Uterus (tissue), 4 donors: ENCODE results near the gene SYN1. TPM values are rescaled to one million over a fixed set of nuclear protein-coding genes. Genes with fewer than 3 reads are reported as not detected.
A peak's percentile ranks its signal among the peaks of the same experiment; 100 is the strongest.

ENCODE experiments used
- DNase-seq, 2 donors: peaks; one replicate each; pipeline ENCODE4 v3.0.0-alpha.2; 2019 to 2020
- H3K27ac ChIP-seq, 2 donors: fragments of 200-600 bp; sonication (generic); 1 replicate in 1 of 2; 2 replicates in 1 of 2; pipeline ENCODE4 v1.5.1; 2016 to 2018
- H3K27me3 ChIP-seq, 2 donors: fragments of 200-600 bp; sonication (generic); one replicate each; pipeline ENCODE4 v1.5.1; 2018 to 2019; ENCODE audit warnings: control low read depth in 1 of 2
- H3K36me3 ChIP-seq, 2 donors: fragments of 200-600 bp; sonication (generic); one replicate each; pipeline ENCODE4 v1.5.1; 2019; ENCODE audit warnings: control low read depth in 1 of 2
- H3K4me1 ChIP-seq, 2 donors: fragments of 200-600 bp; sonication (generic); one replicate each; pipeline ENCODE4 v1.5.1; 2018 to 2019; ENCODE audit warnings: control low read depth in 1 of 2
- H3K4me3 ChIP-seq, 2 donors: fragments of 200-600 bp; sonication (generic); 1 replicate in 1 of 2; 2 replicates in 1 of 2; pipeline ENCODE4 v1.5.1; 2018 to 2019; ENCODE audit warnings: mild to moderate bottlenecking in 1 of 2
- H3K9me3 ChIP-seq, 2 donors: fragments of 200-600 bp; sonication (generic); one replicate each; pipeline ENCODE4 v1.5.1; 2019; ENCODE audit warnings: control low read depth in 1 of 2
- CTCF ChIP-seq, 4 experiments: fragments of 200-600 bp in 2 of 4; fragments of 450-650 bp in 2 of 4; sonication (generic) in 2 of 4; IDR thresholded peaks; one replicate each; pipeline ENCODE4 v1.5.1; 2016 to 2019; ENCODE audit warnings: antibody characterized with exemption in 4 of 4, mild to moderate bottlenecking in 2 of 4, moderate library complexity in 1 of 4
- POLR2A ChIP-seq, 2 donors: fragments of 450-650 bp; IDR thresholded peaks; one replicate each; pipeline ENCODE4 v1.6.1; 2016; ENCODE audit warnings: antibody characterized with exemption in 2 of 2, mild to moderate bottlenecking in 1 of 2, moderate library complexity in 1 of 2
- intact Hi-C: fragments of 100-400 bp; cut with DNase I; formaldehyde crosslinking; loops from one replicate; pipeline ENCODE4 v1.15.1; 2023; ENCODE audit warnings: low total_unique reads
- total RNA-seq, 4 donors: library from RNA; depleted of rRNA in 3 of 4; stranded (reverse); fragments of >200 nt in 3 of 4; gene quantifications; one replicate each; pipeline versions ENCODE4 v1.1.0 to v1.2.4, GENCODE V29; 2014 to 2023
- donor health status: DM: yes; HTN: yes; CAD: no.

Gene SYN1
- total RNA-seq, 4 donors from 2014 or later = 1.2 to 1.5 TPM; not detected in 2

DNA sequence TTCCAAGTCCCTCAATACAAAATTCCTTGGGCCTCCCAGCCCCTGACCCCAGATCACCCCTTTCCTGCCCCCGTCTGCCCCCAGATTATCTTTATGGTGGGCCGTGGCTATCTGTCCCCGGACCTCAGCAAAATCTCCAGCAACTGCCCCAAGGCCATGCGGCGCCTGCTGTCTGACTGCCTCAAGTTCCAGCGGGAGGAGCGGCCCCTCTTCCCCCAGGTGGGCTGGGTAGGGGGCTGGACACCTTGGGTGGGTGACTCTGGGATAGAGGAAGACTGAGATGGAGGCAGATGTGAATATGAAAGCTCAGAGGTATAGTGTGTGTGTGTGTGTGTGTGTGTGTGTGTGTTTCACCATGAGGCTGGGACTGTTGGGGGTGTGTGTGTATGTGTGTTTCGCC is 48.9 kb downstream of the SYN1 start:
- no peaks in the 10 kb centered on the region for H3K27me3 ChIP-seq
- TF ChIP-seq CTCF (IDR thresholded peaks at IDR 0.05) (no peak), POLR2A (IDR thresholded peaks at IDR 0.05) (no peak)
- no peaks in the 10 kb centered on the region for H3K4me1 ChIP-seq
- no peaks in the 10 kb centered on the region for H3K9me3 ChIP-seq
- H3K27ac ChIP-seq = no peak overlapping the region
- H3K36me3 ChIP-seq = no peaks in the 10 kb centered on the region
- H3K4me3 ChIP-seq = no peak overlapping the region
- intact Hi-C loops = no loop called here
- DNase-seq = no peak

- Histone ChIP-seq H3K36me3 (no peaks in the 10 kb centered on the region), H3K27me3 (no peaks in the 10 kb centered on the region), H3K4me3 (no peak overlapping the region), H3K4me1 (no peaks in the 10 kb centered on the region), H3K27ac (no peak overlapping the region), H3K9me3 (no peaks in the 10 kb centered on the region)
- DNase-seq = no peak
- intact Hi-C loops = no loop called here
- TF ChIP-seq POLR2A (IDR thresholded peaks at IDR 0.05) = no peak
- TF ChIP-seq CTCF (IDR thresholded peaks at IDR 0.05) = peak in 1 of 4 experiments; percentile 16
Observed at GRCh38 chrX:47568656-47569295, 50.9 kb downstream of the SYN1 start.

- TF ChIP-seq CTCF (IDR thresholded peaks at IDR 0.05) = no peak
- no peak for TF ChIP-seq POLR2A (IDR thresholded peaks at IDR 0.05)
- Histone ChIP-seq H3K36me3 (no peaks in the 10 kb centered on the region), H3K27me3 (no peaks in the 10 kb centered on the region), H3K9me3 (no peaks in the 10 kb centered on the region), H3K4me1 (no peaks in the 10 kb centered on the region), H3K4me3 (no peak overlapping the region), H3K27ac (no peak overlapping the region)
- intact Hi-C loops = no loop called here
- DNase-seq = no peak
Observed at GRCh38 chrX:47566841-47567240, 52.8 kb downstream of the SYN1 start.

- no peaks in the 10 kb centered on the region for H3K27me3 ChIP-seq
- no peaks in the 10 kb centered on the region for H3K9me3 ChIP-seq
- no peak for DNase-seq
- H3K36me3 ChIP-seq = no peaks in the 10 kb centered on the region
- intact Hi-C loops = no loop called here
- no peak overlapping the region for H3K4me3 ChIP-seq
- no peak for TF ChIP-seq CTCF (IDR thresholded peaks at IDR 0.05)
- no peak for TF ChIP-seq POLR2A (IDR thresholded peaks at IDR 0.05)
- H3K4me1 ChIP-seq = no peaks in the 10 kb centered on the region
- no peak overlapping the region for H3K27ac ChIP-seq
Observed at GRCh38 chrX:47564438-47565085, 55.1 kb downstream of the SYN1 start.

DNA sequence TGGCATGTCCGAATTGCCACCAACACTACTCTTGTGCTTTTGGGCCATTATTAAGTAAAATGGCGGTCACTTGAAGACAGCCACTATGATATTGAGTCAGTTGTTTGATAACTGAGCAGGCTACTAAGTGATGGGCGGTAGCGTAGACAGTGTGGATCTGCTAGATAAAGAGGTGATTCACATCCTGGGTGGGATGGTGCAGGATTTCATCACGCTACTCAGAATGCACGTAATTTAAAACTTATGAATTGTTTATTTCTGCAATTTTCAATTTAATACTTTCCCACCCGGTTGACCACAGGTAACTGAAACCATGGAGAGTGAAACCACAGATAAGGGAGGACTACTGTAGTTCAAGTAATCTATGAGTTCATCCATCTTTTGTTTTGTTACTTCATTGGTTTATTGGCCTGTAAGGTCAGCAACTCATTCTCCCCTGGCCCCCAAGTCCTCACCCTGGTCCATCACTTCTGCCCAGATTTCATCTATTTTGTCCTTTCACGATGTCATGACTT is 55.8 kb downstream of the SYN1 start:
- Histone ChIP-seq H3K4me3 (no peak overlapping the region), H3K27me3 (no peaks in the 10 kb centered on the region), H3K9me3 (no peaks in the 10 kb centered on the region), H3K27ac (no peak overlapping the region), H3K36me3 (no peaks in the 10 kb centered on the region), H3K4me1 (no peaks in the 10 kb centered on the region)
- intact Hi-C loops = no loop called here
- no peak for TF ChIP-seq CTCF (IDR thresholded peaks at IDR 0.05)
- no peak for TF ChIP-seq POLR2A (IDR thresholded peaks at IDR 0.05)
- no peak for DNase-seq
